Right lobe of liver (tissue), 6 donors: Measurements from ENCODE around the gene SURF1. TPM values are rescaled to one million over a fixed set of nuclear protein-coding genes. Genes with fewer than 3 reads are reported as not detected.
"Not testable (repeated sequence)": the region's sequence is repeated elsewhere in the genome, so short reads cannot be mapped to it uniquely, and the experiment has no call there.

ENCODE experiments used
- ATAC-seq, 4 donors: fragments of 200-7000 bp; cut with Tn5 transposase; one replicate each; pipeline ENCODE4 v1.9.1; 2020; ENCODE audit warnings: mild to moderate bottlenecking in 4 of 4, moderate library complexity in 4 of 4
- DNase-seq, 3 donors: peaks; one replicate each; pipeline ENCODE4 v3.0.0-alpha.2; 2020
- H3K27ac ChIP-seq, 3 donors: fragments of 200-600 bp; one replicate each; pipeline ENCODE4 v1.8.0; 2022
- H3K27me3 ChIP-seq, 2 donors: fragments of 200-600 bp; one replicate each; pipeline ENCODE4 v1.8.0; 2022
- H3K36me3 ChIP-seq, 4 donors: fragments of 200-600 bp; sonication (generic) in 1 of 4; one replicate each; pipeline versions ENCODE4 v1.5.1 to v1.8.0; 2017 to 2022; ENCODE audit warnings: control low read depth in 1 of 4
- H3K4me1 ChIP-seq, 4 donors: fragments of 200-600 bp; sonication (generic) in 1 of 4; one replicate each; pipeline versions ENCODE4 v1.5.1 to v1.8.0; 2017 to 2022; ENCODE audit warnings: control low read depth in 1 of 4
- H3K4me3 ChIP-seq, 3 donors: fragments of 200-600 bp; one replicate each; pipeline ENCODE4 v1.8.0; 2022
- H3K9me3 ChIP-seq, 4 donors: fragments of 200-600 bp; sonication (generic) in 1 of 4; one replicate each; pipeline versions ENCODE4 v1.5.1 to v1.8.0; 2017 to 2022; ENCODE audit warnings: control low read depth in 1 of 4
- POLR2A ChIP-seq: fragments of 450-650 bp; IDR thresholded peaks from one replicate; pipeline ENCODE4 v1.6.1; 2017; ENCODE audit warnings: antibody characterized with exemption, mild to moderate bottlenecking
- WGBS: methylation state at CpG from one replicate; pipeline ENCODE4 v1.1.6; 2018; ENCODE audit warnings: low coverage, low lambda C conversion rate; ENCODE audit not compliant: insufficient coverage; ENCODE audit errors: missing lambda C conversion rate; 5-methylcytosine and 5-hydroxymethylcytosine counted together
- intact Hi-C, 2 donors: fragments of 100-400 bp; cut with DNase I; formaldehyde crosslinking; loops; one replicate each; pipeline versions ENCODE4 v1.11.2 to v1.14.1; 2022
- total RNA-seq, 6 experiments: library from RNA; depleted of rRNA in 2 of 6; stranded (reverse); fragments of >200 nt in 2 of 6; fragmentation: NEBNext Ultra II Directional in 3 of 6; extraction: Animal tissue kit (Norgen Biotek cat#: 25700) in 3 of 6; gene quantifications; one replicate each; pipeline versions ENCODE4 v1.1.0 to v1.2.4, GENCODE V29; 2016 to 2023
- TF ChIP-seq, protein P1 (sequence below), 4 donors: fragments of 200-600 bp in 3 of 4; fragments of 450-650 bp in 1 of 4; IDR thresholded peaks; one replicate each; pipeline versions ENCODE4 v1.5.1 to v1.8.0; 2016 to 2022; ENCODE audit warnings: antibody characterized with exemption in 4 of 4, mild to moderate bottlenecking in 2 of 4
- donor health status: DM: no; HTN: yes; CAD: no.
- donor health status: DM: no; HTN: no; CAD: no.
- donor health status: DM: no; HTN: no; CAD: no.
- donor health status: DM: no; HTN: yes; CAD: no.
- donor health status: DM: no; HTN: yes; CAD: no.

The SURF1 gene
- total RNA-seq, 6 experiments from 2014 or later = 37.4 to 68.8 (median 44.5) TPM

DNA sequence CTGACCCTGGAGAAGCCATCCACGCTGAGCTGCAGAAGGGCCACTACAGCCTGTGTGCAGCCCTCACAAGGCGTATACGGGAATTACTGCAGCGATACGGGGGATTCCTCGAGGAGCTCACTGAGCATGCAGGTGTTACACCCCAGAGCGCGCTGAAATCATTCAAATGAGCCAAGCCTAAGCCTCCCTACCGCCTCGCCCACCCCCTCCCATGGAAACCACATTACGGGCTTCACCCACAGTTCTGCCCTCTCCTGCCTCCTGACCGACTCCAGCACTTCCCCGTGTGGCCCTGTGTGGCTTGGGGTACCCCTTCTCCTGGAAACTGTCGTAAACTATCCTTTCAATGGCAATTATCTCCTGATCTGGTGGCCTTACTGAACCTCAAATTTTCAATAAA lies 33.6 kb downstream of the SURF1 start:
- H3K36me3 ChIP-seq = no peaks in the 10 kb centered on the region
- no peak for DNase-seq
- 70% methylated on average over 6 of the region's 14 CpGs for whole genome bisulfite sequencing
- no peaks in the 10 kb centered on the region for H3K27me3 ChIP-seq
- TF ChIP-seq POLR2A = no peak
- TF ChIP-seq, protein P1, sequence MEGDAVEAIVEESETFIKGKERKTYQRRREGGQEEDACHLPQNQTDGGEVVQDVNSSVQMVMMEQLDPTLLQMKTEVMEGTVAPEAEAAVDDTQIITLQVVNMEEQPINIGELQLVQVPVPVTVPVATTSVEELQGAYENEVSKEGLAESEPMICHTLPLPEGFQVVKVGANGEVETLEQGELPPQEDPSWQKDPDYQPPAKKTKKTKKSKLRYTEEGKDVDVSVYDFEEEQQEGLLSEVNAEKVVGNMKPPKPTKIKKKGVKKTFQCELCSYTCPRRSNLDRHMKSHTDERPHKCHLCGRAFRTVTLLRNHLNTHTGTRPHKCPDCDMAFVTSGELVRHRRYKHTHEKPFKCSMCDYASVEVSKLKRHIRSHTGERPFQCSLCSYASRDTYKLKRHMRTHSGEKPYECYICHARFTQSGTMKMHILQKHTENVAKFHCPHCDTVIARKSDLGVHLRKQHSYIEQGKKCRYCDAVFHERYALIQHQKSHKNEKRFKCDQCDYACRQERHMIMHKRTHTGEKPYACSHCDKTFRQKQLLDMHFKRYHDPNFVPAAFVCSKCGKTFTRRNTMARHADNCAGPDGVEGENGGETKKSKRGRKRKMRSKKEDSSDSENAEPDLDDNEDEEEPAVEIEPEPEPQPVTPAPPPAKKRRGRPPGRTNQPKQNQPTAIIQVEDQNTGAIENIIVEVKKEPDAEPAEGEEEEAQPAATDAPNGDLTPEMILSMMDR (IDR thresholded peaks at IDR 0.05) = no peak
- H3K4me3 ChIP-seq = no peak overlapping the region
- H3K27ac ChIP-seq = no peak overlapping the region
- intact Hi-C loops = loop anchor here in 1 of 2 donors (5.0 kb wide), 1 partner anchor 835 kb away; no protein-coding TSS in a partner anchor
- no peaks in the 10 kb centered on the region for H3K4me1 ChIP-seq
- ATAC-seq = no peak
- H3K9me3 ChIP-seq = no peaks in the 10 kb centered on the region

- peak in 1 of 3 donors; percentile 31 for DNase-seq
- TF ChIP-seq, protein P1 (IDR thresholded peaks at IDR 0.05) = no peak
- TF ChIP-seq POLR2A = no peak
Observed at GRCh38 chr9:133321411-133321935, 34.8 kb downstream of the SURF1 start.

DNA sequence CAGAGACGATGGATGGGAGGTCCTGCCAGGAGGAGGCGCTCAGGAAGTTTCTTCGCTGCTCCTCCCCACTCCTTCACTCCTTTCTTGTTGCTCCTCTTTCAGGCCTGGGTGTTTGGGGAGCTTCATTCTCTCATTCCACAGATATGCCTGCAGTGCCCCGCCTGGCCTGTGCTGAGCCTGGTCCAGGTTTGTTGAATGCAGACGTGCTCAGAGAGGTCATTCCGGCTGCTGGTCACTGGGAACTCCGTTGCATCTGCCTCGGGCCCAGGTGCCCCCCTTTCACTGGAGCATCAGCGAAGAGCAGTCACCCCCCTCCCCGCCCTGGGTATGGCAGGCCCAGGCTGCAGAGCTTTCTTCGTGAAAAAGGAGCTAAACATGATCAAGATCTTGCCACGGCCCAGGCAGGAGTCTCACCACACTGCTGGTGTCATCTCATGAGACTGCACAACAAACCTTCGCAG lies 35.8 kb downstream of the SURF1 start:
- DNase-seq (no peak), ATAC-seq (no peak)
- 86% methylated on average over 2 of the region's 13 CpGs for WGBS
- Histone ChIP-seq H3K27me3 (no peaks in the 10 kb centered on the region), H3K27ac (no peak overlapping the region), H3K4me1 (no peaks in the 10 kb centered on the region), H3K4me3 (no peak overlapping the region), H3K36me3 (no peaks in the 10 kb centered on the region), H3K9me3 (no peaks in the 10 kb centered on the region)
- TF ChIP-seq POLR2A = no peak
- TF ChIP-seq, protein P1 (IDR thresholded peaks at IDR 0.05) = no peak
- intact Hi-C loops = loop anchor here in 1 of 2 donors (5.0 kb wide), 1 partner anchor 837 kb away; no protein-coding TSS in a partner anchor

More at GRCh38 chr9:133321411-133321935, 34.8 kb downstream of the SURF1 start:
- no peak for ATAC-seq
- Histone ChIP-seq H3K9me3 (no peaks in the 10 kb centered on the region), H3K4me1 (no peaks in the 10 kb centered on the region), H3K4me3 (no peak overlapping the region), H3K36me3 (no peaks in the 10 kb centered on the region), H3K27me3 (no peaks in the 10 kb centered on the region), H3K27ac (no peak overlapping the region)
- intact Hi-C loops = loop anchor here in 1 of 2 donors (5.0 kb wide), 1 partner anchor 836 kb away; no protein-coding TSS in a partner anchor
- 77% methylated on average over 12 of the region's 13 CpGs for WGBS

DNA sequence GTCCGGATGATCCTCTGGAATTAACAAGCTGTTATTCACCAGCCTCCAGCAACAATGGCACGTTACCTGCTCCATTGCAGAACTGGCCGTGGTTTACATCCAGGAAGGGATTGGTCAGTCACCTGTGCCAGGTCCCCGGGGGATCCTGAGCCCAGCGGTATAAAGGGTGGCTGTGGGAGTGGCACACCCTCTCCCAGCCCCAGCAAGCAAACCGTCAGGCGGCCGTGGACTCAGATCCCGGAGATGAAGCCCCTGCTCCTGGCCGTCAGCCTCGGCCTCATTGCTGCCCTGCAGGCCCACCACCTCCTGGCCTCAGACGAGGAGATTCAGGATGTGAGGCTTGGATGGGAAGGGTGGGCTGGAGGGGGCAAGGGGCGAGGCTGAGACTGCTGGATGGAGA lies 38.7 kb downstream of the SURF1 start:
- ATAC-seq, H3K9me3 ChIP-seq, H3K27me3 ChIP-seq, H3K27ac ChIP-seq, H3K36me3 ChIP-seq, H3K4me3 ChIP-seq, H3K4me1 ChIP-seq, intact Hi-C loops: not testable (repeated sequence)
- WGBS = no CpG with 5 or more reads among the region's 13 CpGs
- peak in 1 of 3 donors; percentile 31 for DNase-seq

- Histone ChIP-seq H3K36me3 (no peaks in the 10 kb centered on the region), H3K9me3 (no peaks in the 10 kb centered on the region), H3K27ac (no peak overlapping the region), H3K4me1 (no peaks in the 10 kb centered on the region), H3K27me3 (no peaks in the 10 kb centered on the region), H3K4me3 (no peak overlapping the region)
- 28% methylated on average over 2 of the region's 2 CpGs for WGBS
- intact Hi-C loops = no loop called here
- TF ChIP-seq POLR2A = no peak
- TF ChIP-seq, protein P1 (IDR thresholded peaks at IDR 0.05) = no peak
- DNase-seq = no peak
- ATAC-seq = no peak
Observed at GRCh38 chr9:133315997-133316396, 40.3 kb downstream of the SURF1 start.
